Testis (tissue), 2 donors: ENCODE data around the gene GPC2.

Experiments
- CTCF ChIP-seq, 3 experiments: fragments of 450-650 bp in 2 of 3; fragments of 200-600 bp in 1 of 3; sonication (generic) in 1 of 3; IDR thresholded peaks; one replicate each; pipeline ENCODE4 v1.5.1; 2016 to 2019; ENCODE audit warnings: antibody characterized with exemption in 3 of 3, mild to moderate bottlenecking in 2 of 3, moderate library complexity in 1 of 3
- POLR2A ChIP-seq: fragments of 450-650 bp; IDR thresholded peaks from one replicate; pipeline ENCODE4 v1.6.1; 2017; ENCODE audit warnings: antibody characterized with exemption, mild to moderate bottlenecking, moderate library complexity

DNA sequence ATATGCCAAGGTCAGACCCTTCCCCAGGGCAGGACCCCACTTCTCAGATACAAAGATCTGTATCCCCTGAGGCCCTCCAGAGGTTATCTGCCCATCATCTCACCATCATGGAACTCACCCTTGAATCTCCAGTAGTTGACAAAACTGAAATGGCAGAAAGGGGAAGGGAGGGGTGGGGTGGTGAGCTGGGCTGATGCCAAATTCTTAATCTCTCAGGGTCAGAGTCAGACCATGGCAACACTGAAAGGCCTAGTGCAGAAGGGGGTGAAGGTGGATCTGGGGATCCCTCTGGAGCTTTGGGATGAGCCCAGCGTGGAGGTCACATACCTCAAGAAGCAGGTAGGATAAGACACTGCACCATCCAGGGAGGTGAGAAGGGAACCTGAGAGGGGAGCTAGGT is 54.6 kb downstream of the GPC2 start:
- TF ChIP-seq CTCF (IDR thresholded peaks at IDR 0.05), result no peak
- TF ChIP-seq POLR2A, result no peak
